HepG2 (cell line): ENCODE data around the gene DAPK3. TPM values are rescaled to one million over a fixed set of nuclear protein-coding genes. Genes with fewer than 3 reads are reported as not detected.

Source experiments
- AKAP8 ChIP-seq: sonication (generic); formaldehyde crosslinking; IDR thresholded peaks from 2 replicates; pipeline ENCODE4 v1.5.1; 2020; ENCODE audit warnings: mild to moderate bottlenecking, missing genetic modification reagents
- ASH2L ChIP-seq: fragments of 300-600, 200-600 bp; sonication (generic); IDR thresholded peaks from 2 replicates; pipeline ENCODE4 v1.7.0; 2017; ENCODE audit warnings: low read depth, mild to moderate bottlenecking, moderate library complexity, mixed read lengths, low read length; ENCODE audit not compliant: insufficient read length
- EZH2 ChIP-seq: conservative IDR thresholded peaks from 2 replicates; pipeline ENCODE4 v1.6.1; 2012; ENCODE audit warnings: mild to moderate bottlenecking, low read depth, low read length, moderate library complexity
- HOXA9 ChIP-seq: sonication (generic); formaldehyde crosslinking; IDR thresholded peaks from 2 replicates; pipeline ENCODE4 v1.8.1; 2022; ENCODE audit warnings: missing genetic modification reagents, mild to moderate bottlenecking, moderate library complexity, borderline replicate concordance
- KMT2A ChIP-seq: sonication (generic); formaldehyde crosslinking; IDR thresholded peaks from 2 replicates; pipeline ENCODE4 v1.4.0; 2020; ENCODE audit warnings: missing genetic modification reagents
- MTA1 ChIP-seq: sonication (generic); formaldehyde crosslinking; IDR thresholded peaks from 2 replicates; pipeline ENCODE4 v1.4.0; 2020; ENCODE audit warnings: missing genetic modification reagents, mild to moderate bottlenecking, borderline replicate concordance
- POLR2AphosphoS2 ChIP-seq: IDR thresholded peaks from 2 replicates; pipeline ENCODE4 v1.6.1; 2011; ENCODE audit warnings: low read depth, low read length, improper control_type of control experiment
- RARA ChIP-seq: IDR thresholded peaks from 2 replicates; pipeline ENCODE4 v1.6.1; 2016; ENCODE audit warnings: missing genetic modification reagents, missing compliant biosample characterization
- SMAD1 ChIP-seq: sonication (generic); formaldehyde crosslinking; IDR thresholded peaks from 2 replicates; pipeline ENCODE4 v1.4.0; 2020; ENCODE audit warnings: missing genetic modification reagents, low read depth, mild to moderate bottlenecking, borderline replicate concordance
- SYNCRIP ChIP-seq: fragments of 200-400 bp; formaldehyde crosslinking; IDR thresholded peaks from 2 replicates; pipeline ENCODE4 v1.6.1; 2018; ENCODE audit warnings: mild to moderate bottlenecking, low read depth, low read length; ENCODE audit not compliant: insufficient read depth
- U2AF2 ChIP-seq: fragments of 200-400 bp; formaldehyde crosslinking; IDR thresholded peaks from 2 replicates; pipeline ENCODE4 v1.6.1; 2017; ENCODE audit warnings: low read depth, mild to moderate bottlenecking, low read length
- ZNF333 ChIP-seq: sonication (generic); formaldehyde crosslinking; IDR thresholded peaks from 2 replicates; pipeline ENCODE4 v1.4.0; 2020; ENCODE audit warnings: mild to moderate bottlenecking, missing genetic modification reagents, borderline replicate concordance
- ZNF430 ChIP-seq: sonication (generic); formaldehyde crosslinking; IDR thresholded peaks from 2 replicates; pipeline ENCODE4 v1.9.0; 2021; ENCODE audit warnings: mild to moderate bottlenecking, missing genetic modification reagents
- ZNF563 ChIP-seq: sonication (generic); formaldehyde crosslinking; IDR thresholded peaks from 2 replicates; pipeline ENCODE4 v1.8.0; 2022; ENCODE audit warnings: mild to moderate bottlenecking, moderate library complexity, missing genetic modification reagents
- ZNF569 ChIP-seq: sonication (generic); formaldehyde crosslinking; IDR thresholded peaks from 2 replicates; pipeline ENCODE4 v1.5.0; 2020; ENCODE audit warnings: mild to moderate bottlenecking, missing genetic modification reagents, moderate library complexity, borderline replicate concordance
- ZNF660 ChIP-seq: sonication (generic); formaldehyde crosslinking; IDR thresholded peaks from 2 replicates; pipeline ENCODE4 v1.5.1; 2020; ENCODE audit warnings: mild to moderate bottlenecking, low read depth, missing genetic modification reagents, borderline replicate concordance
- polyA plus RNA-seq, 8 experiments: library from polyadenylated mRNA; depleted of rRNA in 3 of 8; stranded (reverse) in 7 of 8; unstranded in 1 of 8; fragments of >200 nt; fragmentation: Illumina TruSeq in 4 of 8; extraction: Trizol in 4 of 8; gene quantifications; 2 replicates each; pipeline versions ENCODE4 v1.2.1 to v1.2.3, GENCODE V29; 2011 to 2016; ENCODE audit warnings: low read depth in 4 of 8, missing spikeins in 1 of 8, mixed read lengths in 1 of 8; ENCODE audit not compliant: insufficient read depth in 1 of 8
- total RNA-seq, 5 experiments: library from RNA; depleted of rRNA; stranded (reverse); fragments of >200 nt; fragmentation: Illumina TruSeq; extraction: Trizol; gene quantifications; 2 replicates each; pipeline ENCODE4 v1.2.3, GENCODE V29; 2016; ENCODE audit warnings: low read depth in 1 of 5
- TF ChIP-seq, protein P1 (sequence below): sonication (generic); formaldehyde crosslinking; IDR thresholded peaks from 2 replicates; pipeline ENCODE4 v1.4.0; 2020; ENCODE audit warnings: missing genetic modification reagents, mild to moderate bottlenecking, borderline replicate concordance
- TF ChIP-seq, protein P2 (sequence below): sonication (generic); formaldehyde crosslinking; IDR thresholded peaks from 2 replicates; pipeline ENCODE4 v1.9.0; 2022; ENCODE audit warnings: low read depth, missing genetic modification reagents
- TF ChIP-seq, protein P3 (sequence below): sonication (generic); formaldehyde crosslinking; IDR thresholded peaks from 2 replicates; pipeline ENCODE4 v1.8.0; 2022; ENCODE audit warnings: missing genetic modification reagents, mild to moderate bottlenecking, borderline replicate concordance
- TF ChIP-seq, protein P4 (sequence below), 2 experiments: sonication (generic) in 1 of 2; formaldehyde crosslinking in 1 of 2; IDR thresholded peaks; 2 replicates each; pipeline versions ENCODE4 v1.5.1 to v1.6.1; 2011 to 2020; ENCODE audit warnings: borderline replicate concordance in 1 of 2, low read depth in 1 of 2, low read length in 1 of 2, mild to moderate bottlenecking in 1 of 2, missing genetic modification reagents in 1 of 2, moderate library complexity in 1 of 2

DAPK3 gene
- total and polyA plus RNA-seq, 2 of the 13 experiments (the other 11 are each of a cell fraction or from before 2014, with no cell fraction given), result 30.5 to 37.3 TPM

DNA sequence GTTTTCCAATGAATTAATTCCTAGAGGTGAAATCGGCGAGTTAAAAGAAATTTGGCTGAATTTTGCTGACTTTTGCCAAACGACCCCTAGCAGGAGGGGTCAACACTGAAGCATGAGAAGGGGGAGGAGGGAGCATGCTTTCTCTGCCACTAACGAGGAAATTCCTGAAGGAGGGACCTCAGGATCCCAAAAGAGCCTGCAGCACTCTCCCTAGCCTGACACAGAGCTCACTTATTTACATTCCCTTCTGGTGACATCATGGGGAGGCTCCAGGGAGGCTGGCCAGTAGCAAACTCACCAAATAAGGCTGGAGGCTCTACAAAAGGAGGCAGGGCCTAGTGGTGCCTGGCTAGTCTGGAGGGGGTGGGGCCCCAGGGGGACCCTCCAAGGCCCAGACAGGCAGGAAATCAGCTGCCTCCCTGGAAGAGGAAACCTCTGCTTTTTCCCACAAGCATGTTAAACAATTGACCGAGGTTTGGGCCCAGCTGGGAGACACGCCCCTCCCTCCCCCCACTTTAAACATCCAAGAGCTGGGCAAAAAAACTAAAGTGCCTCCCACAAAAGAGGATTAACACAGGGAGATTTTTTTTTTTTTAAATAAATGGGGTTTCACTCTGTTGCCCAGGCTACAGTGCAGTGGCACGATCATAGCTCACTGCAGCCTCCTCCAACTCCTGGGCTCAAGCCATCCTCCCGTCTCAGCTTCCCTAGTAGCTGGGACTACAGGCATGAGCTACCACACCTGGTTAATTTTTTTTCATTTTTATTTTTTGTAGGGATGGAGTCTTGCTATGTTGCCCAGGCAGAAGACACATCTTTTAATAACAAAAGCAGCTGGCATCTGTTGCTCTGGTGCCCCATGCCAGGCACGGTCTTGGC lies 2.1 kb downstream of the DAPK3 start (continued):
- TF ChIP-seq, protein P1, sequence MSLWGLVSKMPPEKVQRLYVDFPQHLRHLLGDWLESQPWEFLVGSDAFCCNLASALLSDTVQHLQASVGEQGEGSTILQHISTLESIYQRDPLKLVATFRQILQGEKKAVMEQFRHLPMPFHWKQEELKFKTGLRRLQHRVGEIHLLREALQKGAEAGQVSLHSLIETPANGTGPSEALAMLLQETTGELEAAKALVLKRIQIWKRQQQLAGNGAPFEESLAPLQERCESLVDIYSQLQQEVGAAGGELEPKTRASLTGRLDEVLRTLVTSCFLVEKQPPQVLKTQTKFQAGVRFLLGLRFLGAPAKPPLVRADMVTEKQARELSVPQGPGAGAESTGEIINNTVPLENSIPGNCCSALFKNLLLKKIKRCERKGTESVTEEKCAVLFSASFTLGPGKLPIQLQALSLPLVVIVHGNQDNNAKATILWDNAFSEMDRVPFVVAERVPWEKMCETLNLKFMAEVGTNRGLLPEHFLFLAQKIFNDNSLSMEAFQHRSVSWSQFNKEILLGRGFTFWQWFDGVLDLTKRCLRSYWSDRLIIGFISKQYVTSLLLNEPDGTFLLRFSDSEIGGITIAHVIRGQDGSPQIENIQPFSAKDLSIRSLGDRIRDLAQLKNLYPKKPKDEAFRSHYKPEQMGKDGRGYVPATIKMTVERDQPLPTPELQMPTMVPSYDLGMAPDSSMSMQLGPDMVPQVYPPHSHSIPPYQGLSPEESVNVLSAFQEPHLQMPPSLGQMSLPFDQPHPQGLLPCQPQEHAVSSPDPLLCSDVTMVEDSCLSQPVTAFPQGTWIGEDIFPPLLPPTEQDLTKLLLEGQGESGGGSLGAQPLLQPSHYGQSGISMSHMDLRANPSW (CRISPR knock-in tag), result no peak
- 0 out of 2 replicates have a peak, but pooled peaks have one; percentile 37 for TF ChIP-seq POLR2AphosphoS2
- TF ChIP-seq MTA1 (CRISPR knock-in tag), result no peak
- TF ChIP-seq HOXA9 (CRISPR knock-in tag), result no peak
- no peak for TF ChIP-seq RARA (CRISPR knock-in tag)
- TF ChIP-seq ZNF333 (CRISPR knock-in tag), result no peak
- TF ChIP-seq U2AF2, result no peak
- 0 out of 2 replicates have a peak, but pooled peaks have one; percentile 20 for TF ChIP-seq KMT2A
- TF ChIP-seq, protein P2, sequence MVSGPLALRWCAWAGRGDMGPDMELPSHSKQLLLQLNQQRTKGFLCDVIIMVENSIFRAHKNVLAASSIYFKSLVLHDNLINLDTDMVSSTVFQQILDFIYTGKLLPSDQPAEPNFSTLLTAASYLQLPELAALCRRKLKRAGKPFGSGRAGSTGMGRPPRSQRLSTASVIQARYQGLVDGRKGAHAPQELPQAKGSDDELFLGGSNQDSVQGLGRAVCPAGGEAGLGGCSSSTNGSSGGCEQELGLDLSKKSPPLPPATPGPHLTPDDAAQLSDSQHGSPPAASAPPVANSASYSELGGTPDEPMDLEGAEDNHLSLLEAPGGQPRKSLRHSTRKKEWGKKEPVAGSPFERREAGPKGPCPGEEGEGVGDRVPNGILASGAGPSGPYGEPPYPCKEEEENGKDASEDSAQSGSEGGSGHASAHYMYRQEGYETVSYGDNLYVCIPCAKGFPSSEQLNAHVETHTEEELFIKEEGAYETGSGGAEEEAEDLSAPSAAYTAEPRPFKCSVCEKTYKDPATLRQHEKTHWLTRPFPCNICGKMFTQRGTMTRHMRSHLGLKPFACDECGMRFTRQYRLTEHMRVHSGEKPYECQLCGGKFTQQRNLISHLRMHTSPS (CRISPR knock-in tag), result no peak
- TF ChIP-seq ASH2L, result no peak
- TF ChIP-seq, protein P3, sequence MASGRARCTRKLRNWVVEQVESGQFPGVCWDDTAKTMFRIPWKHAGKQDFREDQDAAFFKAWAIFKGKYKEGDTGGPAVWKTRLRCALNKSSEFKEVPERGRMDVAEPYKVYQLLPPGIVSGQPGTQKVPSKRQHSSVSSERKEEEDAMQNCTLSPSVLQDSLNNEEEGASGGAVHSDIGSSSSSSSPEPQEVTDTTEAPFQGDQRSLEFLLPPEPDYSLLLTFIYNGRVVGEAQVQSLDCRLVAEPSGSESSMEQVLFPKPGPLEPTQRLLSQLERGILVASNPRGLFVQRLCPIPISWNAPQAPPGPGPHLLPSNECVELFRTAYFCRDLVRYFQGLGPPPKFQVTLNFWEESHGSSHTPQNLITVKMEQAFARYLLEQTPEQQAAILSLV, result no peak
- TF ChIP-seq ZNF660 (CRISPR knock-in tag), result no peak
- TF ChIP-seq ZNF569, result no peak
- TF ChIP-seq, protein P4, sequence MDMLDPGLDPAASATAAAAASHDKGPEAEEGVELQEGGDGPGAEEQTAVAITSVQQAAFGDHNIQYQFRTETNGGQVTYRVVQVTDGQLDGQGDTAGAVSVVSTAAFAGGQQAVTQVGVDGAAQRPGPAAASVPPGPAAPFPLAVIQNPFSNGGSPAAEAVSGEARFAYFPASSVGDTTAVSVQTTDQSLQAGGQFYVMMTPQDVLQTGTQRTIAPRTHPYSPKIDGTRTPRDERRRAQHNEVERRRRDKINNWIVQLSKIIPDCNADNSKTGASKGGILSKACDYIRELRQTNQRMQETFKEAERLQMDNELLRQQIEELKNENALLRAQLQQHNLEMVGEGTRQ (IDR thresholded peaks at IDR 0.05; ENCODE audit: low read depth, low read length), result no peak
- TF ChIP-seq, protein P4 (CRISPR knock-in tag; IDR thresholded peaks at IDR 0.05; ENCODE audit: borderline replicate concordance), result peak; percentile 85; the same call in 1 of the 2 replicates
- TF ChIP-seq AKAP8 (CRISPR knock-in tag), result no peak
- peak; percentile 80; the same call in 1 of the 2 replicates for TF ChIP-seq ZNF430
- TF ChIP-seq SYNCRIP, result no peak
- no peak for TF ChIP-seq EZH2
- no peak for TF ChIP-seq SMAD1
- no peak for TF ChIP-seq ZNF563 (CRISPR knock-in tag)
